Medulla oblongata (tissue), 1 donor: ENCODE results near the gene C3.

Source experiments
- DNase-seq: peaks from one replicate; pipeline ENCODE4 v3.0.0-alpha.2; 2015; ENCODE audit errors: extremely low spot score

Gene C3

GRCh38 chr19:6730941-6731670, 10.7 kb upstream of the C3 start:
- no peak for DNase-seq

DNA sequence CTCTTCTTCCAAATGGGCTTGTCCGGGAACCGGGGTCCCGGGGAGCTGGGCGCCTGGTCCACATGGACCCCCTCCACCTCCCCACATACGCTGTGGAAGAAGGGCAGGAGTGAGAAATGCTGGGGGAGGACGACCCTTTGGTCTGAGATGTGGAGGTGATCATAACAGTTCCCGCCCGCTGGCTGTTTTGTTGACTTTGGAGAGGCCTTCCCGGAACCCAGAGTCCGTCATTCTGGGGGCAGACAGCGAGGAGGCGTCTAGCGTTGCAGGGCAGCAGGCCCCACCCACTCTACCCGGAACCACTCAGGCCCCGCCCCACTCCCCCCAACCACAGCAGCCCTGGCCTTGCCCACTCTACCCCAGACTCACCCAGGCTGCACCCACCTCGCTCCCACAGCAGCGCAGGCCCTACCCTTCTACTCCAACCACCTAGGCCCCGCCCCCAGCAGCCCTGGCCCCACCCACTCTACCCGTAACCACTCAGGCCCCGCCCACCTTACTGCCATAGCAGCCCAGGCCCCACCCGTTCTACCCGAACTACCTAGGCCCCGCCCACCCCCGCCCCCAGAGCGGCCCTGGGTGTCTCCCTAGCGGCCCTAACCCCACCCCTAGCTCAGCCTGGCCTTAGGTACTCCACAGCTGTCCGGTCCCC, 9.8 kb upstream of the C3 start:
- peak; percentile 73 for DNase-seq

- no peak for DNase-seq
Observed at GRCh38 chr19:6729573-6730152, 9.2 kb upstream of the C3 start.

DNA sequence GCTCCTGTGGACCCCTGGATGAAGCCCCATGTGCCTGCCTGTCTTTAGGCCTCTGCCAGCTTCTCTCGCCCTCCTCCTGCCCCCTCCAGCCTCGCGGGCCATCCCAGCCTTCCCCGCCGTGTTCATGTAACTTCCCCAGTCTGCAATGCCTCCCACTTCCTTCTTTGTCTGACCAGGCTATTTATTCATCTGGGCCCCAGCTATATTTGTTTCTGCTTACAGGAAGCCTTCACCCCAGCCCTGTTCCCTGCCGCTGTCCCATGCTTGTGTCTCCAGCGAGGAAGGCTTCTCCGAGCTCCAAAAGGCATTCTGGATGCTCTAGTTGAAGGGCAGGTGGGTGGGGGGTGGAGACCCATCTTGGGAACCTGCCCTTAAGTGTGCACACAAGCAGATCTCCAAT, 7.9 kb upstream of the C3 start:
- DNase-seq = peak; percentile 65

GRCh38 chr19:6725513-6726231, 5.2 kb upstream of the C3 start:
- DNase-seq = no peak

- DNase-seq = no peak
Observed at GRCh38 chr19:6724631-6725492, 4.4 kb upstream of the C3 start.

DNA sequence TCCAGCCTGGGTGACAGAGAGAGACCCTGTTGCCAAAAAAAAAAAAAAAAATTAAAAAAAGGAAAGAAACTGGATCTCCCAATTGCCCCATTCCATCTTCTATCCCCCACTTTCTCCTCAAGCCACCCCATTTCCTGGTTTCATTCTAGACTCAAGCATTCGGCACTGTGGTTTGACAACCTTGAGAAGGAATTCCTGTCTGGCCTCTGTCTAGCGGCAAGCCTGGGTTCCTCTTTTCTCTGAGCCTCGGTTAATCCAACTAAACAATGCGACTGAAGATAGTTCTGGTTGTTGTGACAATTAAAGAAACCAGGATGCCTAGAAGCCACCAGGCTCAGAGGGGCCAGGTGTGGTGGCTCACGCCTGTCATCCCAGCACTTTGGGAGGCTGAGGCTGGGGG, 3.3 kb upstream of the C3 start:
- peak; percentile 76 for DNase-seq

GRCh38 chr19:6723108-6723618, 2.7 kb upstream of the C3 start:
- DNase-seq = no peak

- no peak for DNase-seq
Observed at GRCh38 chr19:6721773-6722172, 1.3 kb upstream of the C3 start.

DNA sequence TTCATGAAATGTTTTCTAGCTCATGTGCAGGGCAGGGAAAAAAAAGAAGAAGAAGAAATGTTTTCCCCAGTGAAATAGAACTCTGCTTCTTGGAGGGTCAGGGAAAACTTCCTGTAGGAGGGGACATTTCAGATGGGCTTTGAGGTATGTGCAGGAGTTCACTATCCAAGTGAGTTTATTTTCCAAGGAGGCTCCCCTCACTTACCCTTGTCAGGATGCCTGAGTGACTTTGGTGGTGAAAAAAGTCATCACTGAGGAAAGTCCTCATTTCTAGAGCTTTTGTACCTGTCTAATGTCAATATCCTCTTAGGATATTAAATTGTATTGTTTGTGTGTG, 656 bp upstream of the C3 start:
- no peak for DNase-seq

GRCh38 chr19:6719992-6720368, 470 bp downstream of the C3 start:
- no peak for DNase-seq

GRCh38 chr19:6719540-6719861, 949 bp downstream of the C3 start:
- no peak for DNase-seq

GRCh38 chr19:6718741-6719539, 1.5 kb downstream of the C3 start:
- peak; percentile 77 for DNase-seq

GRCh38 chr19:6718111-6718740, 2.2 kb downstream of the C3 start:
- DNase-seq = no peak

- DNase-seq = no peak
Observed at GRCh38 chr19:6717441-6717971, 2.9 kb downstream of the C3 start.

DNA sequence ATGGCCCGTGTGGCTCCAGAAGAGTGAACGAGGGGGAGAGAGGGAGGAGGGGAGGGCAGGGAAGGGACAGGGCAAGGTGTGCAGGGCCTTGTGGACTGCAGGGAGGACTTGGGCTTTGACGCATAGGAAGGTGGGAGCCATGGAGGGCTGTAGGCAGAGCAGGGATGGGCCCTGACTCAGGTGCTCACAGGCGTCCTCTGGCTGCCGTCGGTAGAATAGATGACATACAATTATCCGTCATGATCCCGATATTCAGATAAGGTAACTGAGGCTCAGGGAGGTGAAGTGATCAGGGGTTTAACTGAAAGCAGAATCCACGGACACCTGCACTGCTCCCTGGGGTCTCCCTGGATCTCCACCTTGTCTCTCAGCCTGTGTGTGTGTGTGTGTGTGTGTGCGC, 3.4 kb downstream of the C3 start:
- DNase-seq = no peak

DNA sequence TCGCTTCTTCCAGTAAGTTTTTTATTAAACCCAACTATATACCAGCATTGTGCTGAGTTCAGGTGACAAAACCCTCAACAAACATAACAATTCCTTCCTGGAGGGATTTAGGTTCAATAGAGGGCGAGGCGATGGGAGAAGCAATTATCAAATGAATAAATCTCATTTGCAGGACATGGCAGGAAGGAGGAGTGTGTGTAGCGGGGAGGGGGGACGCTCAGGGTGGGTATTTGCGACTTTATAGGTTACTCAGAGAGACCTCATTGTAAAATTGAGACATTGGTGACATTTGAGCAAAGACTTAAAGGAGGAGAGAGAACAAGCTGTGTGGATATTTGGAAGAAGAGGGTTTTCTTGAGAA, 3.9 kb downstream of the C3 start:
- no peak for DNase-seq

DNA sequence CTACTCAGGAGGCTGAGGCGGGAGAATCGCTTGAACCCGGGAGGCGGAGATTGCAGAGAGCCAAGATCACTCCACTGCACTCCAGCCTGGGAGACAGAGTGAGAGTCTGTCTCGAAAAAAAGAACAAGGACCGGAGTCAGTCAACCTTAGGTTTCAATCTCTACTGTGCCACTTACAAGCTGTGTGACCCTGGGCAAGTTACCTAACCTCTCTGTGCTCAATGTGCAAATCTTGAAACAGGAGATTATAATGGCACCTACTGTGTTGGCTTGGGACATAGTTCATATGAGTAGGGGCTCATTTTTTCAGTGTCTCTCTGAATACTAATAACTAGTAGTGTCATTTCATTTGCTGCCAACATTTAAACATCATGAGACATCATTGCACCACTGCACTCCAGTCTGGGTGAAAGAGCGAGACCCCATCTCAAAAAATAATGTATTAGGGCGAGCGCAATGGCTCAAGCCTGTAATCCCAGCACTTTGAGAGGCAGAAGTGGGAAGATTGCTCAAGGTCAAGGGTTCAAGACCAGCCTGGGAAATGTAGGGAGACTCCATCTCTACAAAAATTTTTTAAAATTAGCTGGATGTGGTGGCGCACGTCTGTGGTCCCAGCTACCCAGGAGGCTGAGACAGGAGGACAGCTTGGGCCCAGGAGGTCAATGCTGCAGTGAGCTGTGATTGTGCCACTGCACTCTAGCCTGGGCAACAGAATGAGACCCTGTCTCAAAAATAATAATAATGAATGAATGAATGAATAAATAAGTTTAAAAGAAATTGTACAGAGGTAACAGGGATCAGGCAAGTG, 5.5 kb downstream of the C3 start:
- DNase-seq = no peak
